Adrenal gland (tissue), 12 donors: ENCODE measurements around the gene C21orf58. TPM values are rescaled to one million over a fixed set of nuclear protein-coding genes. Genes with fewer than 3 reads are reported as not detected.

Experiments used
- DNase-seq, 7 donors: peaks; one replicate each; pipeline ENCODE4 v3.0.0-alpha.2; 2019 to 2020
- H3K27ac ChIP-seq, 5 donors: fragments of 200-600 bp; sonication (generic) in 4 of 5; 1 replicate in 3 of 5; 2 replicates in 2 of 5; pipeline versions ENCODE4 v1.5.1 to v1.8.0; 2016 to 2020; ENCODE audit warnings: mild to moderate bottlenecking in 1 of 5
- H3K27me3 ChIP-seq: fragments of 200-600 bp; 2 replicates; pipeline ENCODE4 v1.8.0; 2021
- H3K36me3 ChIP-seq, 2 donors: fragments of 200-600 bp; replicated peaks in 1 of 2; 1 replicate in 1 of 2; 2 replicates in 1 of 2; pipeline versions ENCODE4 v1.5.1 to v1.8.0; 2018 to 2022
- H3K4me1 ChIP-seq, 2 donors: fragments of 200-600 bp; replicated peaks in 1 of 2; 1 replicate in 1 of 2; 2 replicates in 1 of 2; pipeline versions ENCODE4 v1.5.1 to v1.8.0; 2018 to 2021
- H3K4me3 ChIP-seq, 4 donors: fragments of 200-600 bp; sonication (generic) in 3 of 4; one replicate each; pipeline ENCODE4 v1.5.1; 2016 to 2018
- H3K9me3 ChIP-seq, 3 donors: fragments of 200-600 bp; sonication (generic) in 1 of 3; replicated peaks in 1 of 3; 1 replicate in 2 of 3; 2 replicates in 1 of 3; pipeline versions ENCODE4 v1.5.1 to v1.8.0; 2016 to 2021
- CTCF ChIP-seq, 6 experiments: fragments of 450-650 bp in 4 of 6; fragments of 200-600 bp in 2 of 6; sonication (generic) in 1 of 6; IDR thresholded peaks; 1 replicate in 5 of 6; 2 replicates in 1 of 6; pipeline versions ENCODE4 v1.5.1 to v1.8.0; 2016 to 2021; ENCODE audit warnings: antibody characterized with exemption in 6 of 6, mild to moderate bottlenecking in 2 of 6, moderate library complexity in 1 of 6
- POLR2A ChIP-seq, 2 donors: fragments of 450-650 bp; IDR thresholded peaks; one replicate each; pipeline ENCODE4 v1.6.1; 2017; ENCODE audit warnings: antibody characterized with exemption in 2 of 2, mild to moderate bottlenecking in 2 of 2, moderate library complexity in 1 of 2
- WGBS, 4 donors: extraction: QIAGEN DNeasy Blood & Tissue Kit in 2 of 4; methylation state at CpG; one replicate each; pipeline versions ENCODE4 v1.1.5 to v1.1.7; 2013 to 2017; 5-methylcytosine and 5-hydroxymethylcytosine counted together
- intact Hi-C, 2 donors: fragments of 100-400 bp; cut with DNase I; formaldehyde crosslinking; loops; one replicate each; pipeline versions ENCODE4 v1.14.1 to v1.15.0; 2022 to 2023
- polyA plus RNA-seq, 3 donors: library from polyadenylated mRNA; stranded (reverse); fragments of 200-250 nt in 2 of 3; fragments of 350-450 nt in 1 of 3; fragmentation: Illumina TruSeq in 1 of 3; extraction: RNeasy Lipid Tissue Mini Kit (QIAGEN cat#74804) in 1 of 3; gene quantifications; one replicate each; pipeline ENCODE4 v1.2.3, GENCODE V29; 2013 to 2014
- total RNA-seq, 9 donors: library from RNA; depleted of rRNA in 4 of 9; stranded (reverse); fragments of >200 nt in 4 of 9; fragments of 120-200 nt in 1 of 9; fragmentation: NEBNext Ultra II Directional in 1 of 9; extraction: Animal tissue kit (Norgen Biotek cat#: 25700) in 1 of 9; gene quantifications; one replicate each; pipeline versions ENCODE4 v1.1.0 to v1.2.4, GENCODE V29; 2013 to 2023
- donor health status: healthy with polysubstance abuse.
- donor health status: Bipolar disorder and iron deficiency.
- donor health status: DM: yes; HTN: yes; CAD: no.
- donor health status: DM: no; HTN: no; CAD: no.
- donor health status: DM: no; HTN: no; CAD: no.
- donor health status: DM: yes; HTN: yes; CAD: no.

Gene C21orf58
- total and polyA plus RNA-seq, 12 donors, result 0.46 to 15.0 (median 2.3) TPM

- Histone ChIP-seq H3K9me3 (no peaks in the 10 kb centered on the region), H3K27me3 (no peaks in the 10 kb centered on the region), H3K36me3 (peaks cover 0 to 2% of the 10 kb centered on the region in 2 donors), H3K27ac (peak overlapping the region in 2 of 5 donors; percentile 92 to 94), H3K4me1 (peaks cover 10 to 26% of the 10 kb centered on the region in 2 donors), H3K4me3 (peak overlapping the region in 2 of 4 donors; percentile 68 to 90)
- WGBS, 4 donors, result 0 to 4% (median 1%) methylated on average over 5 to 34 of the region's 34 CpGs
- intact Hi-C loops, result no loop called here
- TF ChIP-seq CTCF (IDR thresholded peaks at IDR 0.05) (no peak), POLR2A (IDR thresholded peaks at IDR 0.05) (no peak)
- peak in 4 of 7 donors; percentile 22 to 63 (median 28) for DNase-seq
Observed at GRCh38 chr21:46323227-46323709, 402 bp downstream of the C21orf58 start.

- 13 to 18% (median 14%) methylated on average over 33 to 50 of the region's 50 CpGs for WGBS, 4 donors
- Histone ChIP-seq H3K27me3 (no peaks in the 10 kb centered on the region), H3K27ac (no peak overlapping the region), H3K4me1 (peaks cover 10 to 26% of the 10 kb centered on the region in 2 donors), H3K4me3 (peak overlapping the region in 2 of 4 donors; percentile 68 to 90), H3K9me3 (no peaks in the 10 kb centered on the region), H3K36me3 (no peaks in the 10 kb centered on the region)
- intact Hi-C loops, result no loop called here
- TF ChIP-seq CTCF (IDR thresholded peaks at IDR 0.05), result no peak
- no peak for TF ChIP-seq POLR2A (IDR thresholded peaks at IDR 0.05)
- DNase-seq, result peak in 3 of 7 donors; percentile 13 to 57 (median 33)
Observed at GRCh38 chr21:46322351-46323226, 1.1 kb downstream of the C21orf58 start.

DNA sequence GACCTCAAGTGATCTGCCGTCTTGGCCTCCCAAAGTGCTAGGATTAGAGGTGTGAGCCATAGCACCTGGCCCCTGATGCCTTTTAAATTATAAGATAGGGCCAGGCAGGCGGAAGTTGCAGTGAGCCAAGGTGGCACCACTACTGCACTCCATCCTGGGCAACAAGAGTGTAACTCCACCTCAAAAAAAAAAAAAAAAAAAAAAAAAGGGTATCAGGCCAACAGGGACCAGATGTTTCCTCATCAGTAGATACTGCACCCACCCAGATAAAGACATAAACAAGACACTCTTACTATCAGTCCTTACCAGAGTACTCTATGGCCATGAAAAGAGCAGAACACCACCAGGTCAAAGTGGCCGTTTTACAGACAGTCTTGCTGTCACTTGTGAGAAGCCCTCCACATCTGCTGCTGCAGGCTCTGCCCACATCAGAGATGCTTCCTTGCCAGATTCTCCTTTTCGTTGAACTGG is 3.3 kb downstream of the C21orf58 start:
- intact Hi-C loops, result no loop called here
- H3K27ac ChIP-seq, result no peak overlapping the region
- DNase-seq, result no peak
- TF ChIP-seq CTCF (IDR thresholded peaks at IDR 0.05), result no peak
- no peak for TF ChIP-seq POLR2A (IDR thresholded peaks at IDR 0.05)
- no peaks in the 10 kb centered on the region for H3K9me3 ChIP-seq
- H3K4me1 ChIP-seq, result peaks cover 10 to 18% of the 10 kb centered on the region in 2 donors
- H3K36me3 ChIP-seq, result no peaks in the 10 kb centered on the region
- no peaks in the 10 kb centered on the region for H3K27me3 ChIP-seq
- H3K4me3 ChIP-seq, result no peak overlapping the region
- WGBS, 4 donors, result 72 to 79% (median 74%) methylated on average over 4 of the region's 4 CpGs

DNA sequence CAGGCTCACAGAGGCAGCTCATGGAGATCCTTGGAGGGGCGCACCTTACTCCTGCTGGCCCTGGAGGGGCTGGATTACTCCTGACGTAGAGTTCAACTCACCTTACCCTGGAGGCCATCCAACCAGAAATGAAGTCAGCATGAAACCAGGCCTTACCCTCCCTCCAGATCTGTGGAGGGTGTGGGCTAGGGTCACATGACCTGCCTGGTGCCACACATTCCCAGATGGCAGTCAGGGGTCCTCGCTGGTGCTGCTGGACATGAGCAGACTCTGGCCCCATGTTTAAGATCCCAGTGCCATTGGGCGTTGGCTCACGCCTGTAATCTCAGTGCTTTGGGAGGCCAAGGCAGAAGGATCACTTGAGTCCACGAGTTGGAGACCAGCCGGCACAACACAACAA is 4.5 kb downstream of the C21orf58 start:
- intact Hi-C loops, result no loop called here
- WGBS, 4 donors, result 94 to 98% (median 96%) methylated on average over 6 to 7 of the region's 7 CpGs
- Histone ChIP-seq H3K9me3 (no peaks in the 10 kb centered on the region), H3K36me3 (no peaks in the 10 kb centered on the region), H3K27ac (no peak overlapping the region), H3K27me3 (no peaks in the 10 kb centered on the region), H3K4me3 (no peak overlapping the region), H3K4me1 (peaks cover 10 to 16% of the 10 kb centered on the region in 2 donors)
- DNase-seq, result no peak
- TF ChIP-seq CTCF (IDR thresholded peaks at IDR 0.05) (no peak), POLR2A (IDR thresholded peaks at IDR 0.05) (no peak)
